ENCODE measurements around the gene AKAP12.

The AKAP12 gene

DNA sequence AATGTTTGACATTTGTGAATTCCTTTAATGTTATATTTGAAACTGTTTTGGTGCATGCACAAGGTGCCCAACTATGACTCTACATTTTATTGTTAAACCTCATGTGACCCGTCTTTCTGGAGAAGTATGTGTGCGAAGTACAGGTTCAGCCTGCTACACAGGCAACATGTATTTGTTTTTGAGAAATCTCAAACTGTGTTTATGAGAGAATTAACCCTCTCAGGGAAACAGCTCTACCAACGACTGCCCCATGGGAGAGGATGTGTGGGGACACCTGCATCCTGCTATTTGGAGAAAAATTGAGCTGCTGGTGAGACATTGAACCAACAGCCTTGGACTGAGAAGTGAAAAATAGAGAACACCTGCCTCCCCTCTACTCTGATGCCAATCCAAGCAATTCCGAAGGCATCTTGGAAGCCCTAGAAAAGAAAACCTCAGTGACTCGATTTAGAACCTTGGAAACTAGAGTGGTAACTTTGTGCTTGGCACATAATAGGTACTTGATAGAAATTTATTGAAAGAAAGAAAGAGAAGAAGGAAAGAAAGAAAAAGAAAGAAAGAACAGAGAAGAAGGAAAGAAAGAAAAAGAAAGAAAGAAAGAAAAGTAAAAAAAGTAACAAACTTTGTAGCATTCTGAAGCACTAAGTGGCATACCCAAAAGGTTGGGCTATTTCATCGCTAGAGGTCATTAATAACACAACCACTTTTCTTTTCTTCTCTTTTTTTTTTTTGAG, 2.9 kb upstream of the AKAP12 start:
- in situ Hi-C loops (cut with MboI; ENCODE audit: low sequenced_read_pairs) = no loop called here

DNA sequence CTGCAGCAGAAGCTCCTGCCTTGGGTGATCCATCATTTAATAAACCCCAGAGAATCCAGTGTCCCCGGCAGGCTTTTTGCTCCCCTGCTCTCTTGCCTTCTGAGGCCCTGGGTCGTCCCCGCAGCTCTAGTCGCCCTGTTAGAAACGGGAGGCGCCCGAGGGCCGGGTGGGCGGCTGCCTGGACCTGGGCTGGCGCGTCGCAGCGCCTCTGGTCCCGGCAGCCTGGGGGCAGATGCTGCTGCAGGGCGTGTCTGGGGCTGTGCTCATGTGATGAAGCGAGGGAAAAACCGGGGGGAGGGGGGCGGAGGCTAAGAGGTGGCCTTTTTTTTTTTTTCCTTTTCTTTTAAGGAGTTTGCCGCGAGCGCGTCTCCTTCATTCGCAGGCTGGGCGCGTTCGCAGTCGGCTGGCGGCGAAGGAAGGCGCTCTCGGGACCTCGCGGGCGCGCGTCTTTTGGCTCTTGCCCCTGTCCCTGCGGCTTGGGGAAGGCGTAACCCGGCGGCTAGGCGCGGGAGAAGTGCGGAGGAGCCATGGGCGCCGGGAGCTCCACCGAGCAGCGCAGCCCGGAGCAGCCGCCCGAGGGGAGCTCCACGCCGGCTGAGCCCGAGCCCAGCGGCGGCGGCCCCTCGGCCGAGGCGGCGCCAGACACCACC, 394 bp downstream of the AKAP12 start:
- in situ Hi-C loops (cut with MboI; ENCODE audit: low sequenced_read_pairs) = no loop called here

DNA sequence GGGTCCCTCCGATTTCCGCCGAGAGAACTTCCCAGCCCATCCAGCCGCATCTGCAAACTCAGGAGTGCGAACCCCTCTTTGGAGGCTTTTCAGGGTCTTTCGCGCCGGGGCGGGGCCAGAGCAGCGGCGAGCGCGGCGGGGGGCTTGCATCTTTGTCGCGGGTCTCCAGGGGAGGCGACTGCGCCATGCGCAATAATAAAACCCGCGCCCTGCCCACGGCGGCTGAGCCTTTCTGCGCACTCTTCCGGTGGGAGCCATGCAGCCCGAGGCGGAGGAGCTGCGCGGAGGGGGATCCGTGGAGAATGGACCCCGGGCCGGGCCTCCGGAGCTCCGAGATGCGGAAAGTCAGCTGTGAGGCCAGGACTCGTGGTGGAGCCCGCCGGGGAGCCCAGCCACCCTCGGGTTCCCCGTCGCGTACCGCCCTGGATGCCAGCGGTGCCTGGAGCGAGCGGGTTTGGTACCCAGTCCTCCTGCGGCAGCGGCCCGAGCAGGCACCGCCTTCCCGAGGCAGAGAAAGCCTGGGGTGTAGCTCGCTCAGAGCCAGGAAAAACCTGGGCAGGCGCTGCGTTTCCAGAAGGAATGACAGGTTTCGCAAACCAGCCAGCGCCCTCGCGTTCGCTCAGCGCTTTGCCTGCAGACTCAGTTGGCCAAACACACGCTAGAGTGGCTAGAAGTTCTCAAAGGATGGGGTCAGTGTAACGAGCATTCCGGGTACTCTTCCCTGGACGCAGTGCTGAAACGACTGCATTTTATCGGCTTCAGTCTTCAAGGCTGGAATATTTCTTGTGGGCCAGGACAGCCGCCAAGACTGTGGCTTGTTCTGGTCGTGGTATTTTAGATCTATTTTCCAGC, 1.2 kb downstream of the AKAP12 start:
- in situ Hi-C loops (cut with MboI; ENCODE audit: low sequenced_read_pairs) = no loop called here

DNA sequence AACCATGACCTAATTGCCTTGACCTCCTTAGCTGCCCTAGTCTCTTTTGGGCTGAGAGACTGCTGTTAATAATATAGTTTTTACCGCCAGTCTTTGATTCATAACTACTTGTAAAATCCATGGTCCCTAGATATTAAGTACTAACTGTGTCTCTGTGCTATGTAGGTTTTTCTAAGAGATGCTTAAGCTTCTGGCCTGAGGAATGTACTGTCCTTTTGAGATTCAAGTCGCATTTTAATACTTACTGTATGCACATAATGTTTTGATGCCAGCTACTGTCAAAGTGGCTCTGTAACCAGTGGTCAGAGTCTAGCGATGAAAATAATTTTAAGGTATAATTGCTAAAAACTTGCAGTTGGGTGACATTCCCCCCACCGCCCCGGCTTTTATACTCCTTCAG, 2.1 kb downstream of the AKAP12 start:
- in situ Hi-C loops (cut with MboI; ENCODE audit: low sequenced_read_pairs) = no loop called here

DNA sequence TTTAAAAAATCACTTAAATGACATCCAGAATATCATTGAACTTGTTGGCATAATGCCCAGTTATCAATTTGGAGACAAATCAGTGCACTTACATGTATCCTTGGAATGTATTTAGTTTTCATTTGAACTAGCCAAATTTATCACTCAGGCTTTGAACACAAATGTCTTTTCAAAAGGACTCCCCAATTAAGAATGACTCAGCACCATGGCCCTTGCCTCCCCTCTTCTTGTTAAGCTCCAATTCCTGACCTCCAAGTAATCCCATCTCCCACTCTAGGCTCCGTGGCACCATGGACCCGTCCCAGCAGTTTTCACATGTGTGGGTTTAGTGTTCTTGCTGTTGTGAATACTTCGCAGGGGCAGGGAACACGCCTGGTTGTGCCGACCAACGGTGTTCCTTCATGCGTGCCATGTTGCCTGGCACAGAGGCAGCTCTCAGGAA, 2.7 kb downstream of the AKAP12 start:
- in situ Hi-C loops (cut with MboI; ENCODE audit: low sequenced_read_pairs) = no loop called here

DNA sequence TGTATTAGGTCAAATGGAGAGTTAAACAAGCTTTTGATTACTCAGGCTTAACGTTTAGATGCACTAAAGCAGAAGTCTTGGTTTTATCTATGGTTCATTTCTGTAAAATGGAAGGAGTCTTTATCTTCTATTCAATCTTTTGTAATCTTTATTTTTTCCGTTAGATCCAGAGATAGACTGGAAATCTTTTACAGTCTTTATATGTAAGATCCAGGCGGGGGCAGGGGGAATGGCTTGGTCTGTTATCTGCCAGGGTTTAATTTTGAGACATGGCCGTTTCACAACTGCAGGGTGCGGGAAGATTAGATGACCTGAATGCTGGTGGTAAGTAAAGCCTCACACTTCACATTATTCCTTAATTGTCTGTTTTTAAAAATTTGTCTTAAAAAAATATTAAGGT, 3.7 kb downstream of the AKAP12 start:
- in situ Hi-C loops (cut with MboI; ENCODE audit: low sequenced_read_pairs) = no loop called here

DNA sequence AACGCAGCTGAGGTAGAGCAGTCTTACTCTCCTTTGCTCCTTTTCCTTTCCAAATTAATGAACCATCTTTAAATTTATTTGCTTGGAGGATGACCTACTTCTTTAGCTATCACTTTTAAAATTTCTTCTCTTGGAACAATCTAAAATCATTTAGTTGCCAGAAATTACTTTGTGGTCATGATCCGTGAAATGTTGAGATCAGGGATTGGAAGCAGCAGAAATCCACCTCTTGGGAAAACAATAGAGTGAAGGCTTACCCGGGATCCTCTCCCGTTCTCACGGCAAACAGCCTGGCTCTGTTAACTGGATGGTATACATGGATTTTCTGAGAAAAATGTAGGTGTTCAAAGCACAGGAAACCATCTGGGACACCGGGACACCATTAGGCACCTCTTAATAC, 7.7 kb downstream of the AKAP12 start:
- in situ Hi-C loops (cut with MboI; ENCODE audit: low sequenced_read_pairs) = no loop called here

DNA sequence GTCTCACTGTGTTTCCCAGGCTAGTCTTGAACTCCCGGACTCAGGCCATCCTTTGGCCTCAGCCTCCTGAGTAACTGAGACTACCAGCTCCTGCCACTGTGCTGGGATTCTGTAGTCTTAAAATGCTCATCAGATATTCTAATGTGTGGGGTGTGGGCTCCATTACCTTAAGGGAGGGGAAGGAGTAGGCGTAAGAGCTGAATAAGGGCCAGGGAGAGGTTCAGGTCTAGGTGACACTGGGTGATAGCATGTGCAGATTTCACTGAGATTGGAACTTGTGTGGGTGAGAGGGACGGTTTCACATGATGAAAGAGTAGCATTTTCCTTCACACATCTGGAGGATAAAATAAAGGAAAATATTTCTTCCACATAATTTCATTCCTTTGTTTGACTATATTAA, 8.5 kb downstream of the AKAP12 start:
- in situ Hi-C loops (cut with MboI; ENCODE audit: low sequenced_read_pairs) = no loop called here

DNA sequence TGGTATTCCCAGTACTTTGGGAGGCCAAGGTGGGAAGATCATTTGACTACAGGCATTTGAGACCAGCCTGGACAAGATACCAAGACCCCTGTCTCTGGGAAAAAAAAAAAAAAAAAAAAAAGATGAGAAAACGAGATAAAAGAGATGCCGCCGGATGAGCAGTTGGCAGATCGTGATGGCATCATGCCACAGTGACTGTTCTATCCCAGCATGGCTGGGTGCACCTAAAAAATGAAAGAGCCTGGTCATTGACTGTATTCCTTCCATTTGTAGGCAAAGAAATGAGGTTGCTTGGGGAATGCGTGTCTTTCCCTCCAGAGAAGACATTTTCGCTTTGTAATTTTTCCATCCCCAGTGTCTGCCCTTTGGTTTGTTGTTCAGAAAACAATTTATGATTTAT, 12.9 kb downstream of the AKAP12 start:
- in situ Hi-C loops (cut with MboI; ENCODE audit: low sequenced_read_pairs) = no loop called here

DNA sequence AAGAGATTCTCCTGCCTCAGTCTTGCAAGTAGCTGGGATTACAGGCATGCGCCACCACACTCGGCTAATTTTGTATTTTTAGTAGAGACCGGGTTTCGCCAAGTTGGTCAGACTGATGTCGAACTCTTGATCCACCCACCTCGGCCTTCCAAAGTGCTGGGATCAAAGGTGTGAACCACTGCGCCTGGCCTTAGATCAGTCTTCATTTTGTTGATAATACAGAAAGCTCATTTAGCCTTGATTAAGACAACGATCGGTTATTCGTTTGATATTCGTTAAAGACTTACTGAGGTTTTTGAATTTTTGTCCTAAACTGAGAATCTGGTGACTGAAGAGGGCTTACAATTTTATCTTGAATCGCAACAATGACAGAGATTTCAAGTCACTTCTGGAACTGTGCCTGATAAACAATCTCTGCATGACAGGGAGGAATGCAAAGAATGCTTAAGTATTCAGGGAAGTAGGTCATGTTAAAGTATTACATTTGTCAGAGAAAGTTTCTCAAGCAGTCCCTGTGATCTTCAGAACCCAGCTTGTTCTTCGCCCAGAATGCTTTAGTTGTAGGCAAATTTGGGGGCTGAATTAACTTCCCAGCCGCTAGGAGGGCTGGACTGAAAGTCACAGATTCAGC, 14.8 kb downstream of the AKAP12 start:
- in situ Hi-C loops (cut with MboI; ENCODE audit: low sequenced_read_pairs) = no loop called here

DNA sequence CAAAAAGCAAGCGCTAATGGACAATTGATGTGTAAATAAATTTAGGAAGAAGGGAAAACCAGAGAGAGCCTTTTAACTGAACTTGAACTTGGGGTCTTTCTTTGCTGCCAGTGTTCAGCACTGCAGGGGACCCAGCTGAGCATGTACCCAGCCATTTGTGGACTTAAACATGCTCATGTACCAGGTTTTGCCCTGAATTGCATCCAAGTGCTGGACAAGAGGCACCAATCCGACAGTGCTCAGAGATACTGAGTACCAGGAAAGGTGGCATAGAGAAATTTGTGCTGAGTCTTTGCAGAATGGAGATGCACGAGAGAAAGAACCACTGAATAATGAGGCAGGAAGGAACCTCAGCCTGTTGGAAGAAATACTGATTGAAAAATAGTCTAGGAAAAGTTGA, 16.0 kb downstream of the AKAP12 start:
- in situ Hi-C loops (cut with MboI; ENCODE audit: low sequenced_read_pairs) = no loop called here

DNA sequence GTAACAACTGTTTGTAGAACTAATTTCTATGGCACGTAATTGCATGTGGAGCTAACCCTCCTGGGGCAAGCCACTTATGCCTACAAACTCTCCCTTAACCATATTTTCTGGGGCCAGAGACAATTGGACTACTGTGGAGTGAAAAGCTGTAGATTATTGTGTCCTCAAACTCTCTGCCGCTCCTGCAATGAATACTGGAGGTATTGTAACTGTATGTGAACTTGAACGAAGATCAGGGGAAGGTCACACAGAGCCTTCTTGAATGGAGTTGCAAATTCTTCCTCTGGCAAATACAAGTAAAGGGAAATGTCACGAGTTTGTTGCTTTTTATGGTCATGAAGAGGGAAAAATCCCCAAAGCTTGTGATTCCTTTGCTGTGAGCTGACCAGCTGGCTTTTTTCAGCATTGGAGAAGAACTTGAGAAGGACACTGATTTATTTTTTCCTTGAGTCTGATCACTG, 18.2 kb downstream of the AKAP12 start:
- in situ Hi-C loops (cut with MboI; ENCODE audit: low sequenced_read_pairs) = no loop called here

DNA sequence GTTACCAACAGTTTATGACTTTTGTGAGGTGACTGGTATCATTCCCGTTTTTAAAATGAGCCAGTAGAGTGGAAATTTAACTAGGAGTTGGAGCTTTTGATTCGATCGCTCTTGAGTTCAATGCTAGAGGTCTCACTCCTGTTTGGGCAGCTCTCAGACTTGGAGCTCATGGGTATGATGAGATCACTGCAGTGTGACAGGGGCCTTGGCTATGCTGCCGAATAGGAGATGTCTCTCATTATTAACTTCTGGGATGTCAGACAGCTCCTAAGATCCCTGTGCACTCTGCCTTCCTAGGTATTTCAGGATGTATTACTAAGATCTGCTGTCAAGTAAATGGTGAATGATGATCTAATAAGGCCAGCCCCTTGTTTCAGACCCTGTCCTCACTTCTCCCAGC, 20.4 kb downstream of the AKAP12 start:
- in situ Hi-C loops (cut with MboI; ENCODE audit: low sequenced_read_pairs) = no loop called here

DNA sequence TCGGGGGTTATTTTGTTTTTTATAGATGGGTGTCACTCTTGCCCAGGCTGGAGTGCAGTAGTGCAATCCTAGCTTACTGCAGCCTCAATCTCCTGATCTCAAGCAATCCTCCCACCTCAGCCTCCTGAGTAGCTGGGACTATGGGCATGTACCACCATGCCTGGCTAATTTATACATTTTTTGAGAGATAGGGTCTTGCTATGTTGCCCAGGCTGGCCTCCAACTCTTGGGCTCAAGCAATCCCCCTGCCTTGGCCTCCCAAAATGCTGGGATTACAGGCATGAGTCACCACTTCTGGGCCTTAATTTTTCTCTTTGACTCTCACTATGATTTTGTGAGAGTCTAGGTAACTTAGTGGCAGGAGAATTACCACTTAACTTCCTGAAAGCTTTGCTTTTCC, 23.3 kb downstream of the AKAP12 start:
- in situ Hi-C loops (cut with MboI; ENCODE audit: low sequenced_read_pairs) = no loop called here

DNA sequence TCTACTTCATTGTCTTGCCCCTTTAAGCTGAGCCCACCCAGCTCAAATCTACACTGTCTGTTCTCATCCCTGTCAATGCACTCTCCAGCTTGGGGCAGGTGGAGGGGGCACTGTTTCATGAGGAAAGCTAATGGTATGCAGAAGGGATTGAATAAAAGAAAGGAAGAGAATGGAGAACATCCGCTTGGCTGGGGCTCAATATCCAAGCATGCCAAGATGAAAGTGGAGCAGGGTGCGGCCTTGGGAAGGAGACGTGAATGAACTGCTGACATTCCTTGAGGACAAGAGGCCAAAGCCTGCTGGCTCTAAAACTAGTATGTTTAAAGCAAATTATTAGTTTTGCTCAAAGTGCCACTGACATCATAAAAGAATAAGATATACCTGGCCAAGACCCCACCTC, 24.2 kb downstream of the AKAP12 start:
- in situ Hi-C loops (cut with MboI; ENCODE audit: low sequenced_read_pairs) = no loop called here

DNA sequence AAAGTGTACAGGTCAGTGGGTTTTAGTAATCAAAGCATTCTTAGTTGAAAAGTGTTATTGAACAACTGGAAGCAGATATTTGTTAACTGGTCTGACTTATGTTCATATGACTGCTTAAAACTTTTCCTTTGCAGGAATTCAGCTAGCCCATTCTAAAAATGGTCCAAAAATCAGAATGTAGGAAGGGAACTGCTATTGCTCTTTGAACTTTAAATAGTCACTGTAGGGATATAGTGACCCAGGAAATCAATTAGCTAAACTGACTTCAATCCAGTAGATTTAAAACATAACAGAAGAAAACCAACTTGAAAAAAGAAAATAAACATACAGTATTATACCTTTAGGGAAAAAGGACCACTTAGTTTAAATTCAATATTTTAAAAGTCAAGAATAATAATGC, 25.5 kb downstream of the AKAP12 start:
- in situ Hi-C loops (cut with MboI; ENCODE audit: low sequenced_read_pairs) = no loop called here

DNA sequence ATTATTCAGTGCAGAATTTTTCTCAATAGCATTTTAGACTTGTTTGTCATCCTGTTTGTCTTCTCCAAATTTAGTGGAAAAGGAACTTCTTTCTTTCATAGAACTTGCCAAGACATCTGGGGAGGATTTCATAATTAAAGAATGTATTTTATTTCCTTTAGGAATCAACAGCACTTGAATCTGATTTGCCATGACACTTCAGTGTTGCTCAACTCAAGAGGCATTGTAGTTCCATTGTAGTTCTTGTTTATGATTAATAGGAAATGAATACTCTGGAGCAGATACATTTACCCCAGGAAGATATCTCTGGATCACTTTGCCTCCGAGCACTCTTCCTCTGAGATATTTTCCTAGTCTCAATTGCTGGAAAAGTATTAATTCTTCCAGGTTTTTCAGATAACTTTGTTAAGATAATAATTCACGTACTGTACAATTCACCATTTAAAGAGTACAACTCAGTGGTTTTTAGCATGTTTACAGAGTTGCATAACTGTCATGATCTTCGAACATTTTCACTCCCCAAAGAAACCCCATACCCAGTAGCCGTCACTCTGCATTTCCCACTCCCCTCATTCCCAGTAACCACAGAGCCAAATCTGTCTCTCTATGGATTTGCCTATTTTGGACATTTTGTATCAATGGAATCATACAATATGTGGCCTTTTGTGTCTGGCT, 29.7 kb downstream of the AKAP12 start:
- in situ Hi-C loops (cut with MboI; ENCODE audit: low sequenced_read_pairs) = no loop called here

DNA sequence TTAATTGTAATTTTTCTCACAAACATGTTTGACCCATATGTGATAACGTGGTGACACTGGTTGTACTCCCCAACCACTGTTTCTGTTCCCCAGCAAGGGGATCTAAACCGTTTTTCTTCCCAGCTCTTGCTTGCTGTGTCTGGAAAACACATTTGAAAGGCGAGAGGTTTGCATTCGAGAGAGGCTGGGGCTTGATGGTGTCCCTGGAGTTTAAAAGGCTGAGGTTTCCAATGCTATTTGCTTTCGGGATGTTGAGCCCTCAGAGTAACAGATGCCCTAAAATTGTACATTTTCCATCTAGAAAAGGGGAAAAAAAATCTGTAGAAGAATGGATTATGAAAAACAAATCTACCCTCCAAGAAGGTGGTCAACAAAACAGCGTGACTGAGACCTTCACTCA, 35.4 kb downstream of the AKAP12 start:
- in situ Hi-C loops (cut with MboI; ENCODE audit: low sequenced_read_pairs) = no loop called here

DNA sequence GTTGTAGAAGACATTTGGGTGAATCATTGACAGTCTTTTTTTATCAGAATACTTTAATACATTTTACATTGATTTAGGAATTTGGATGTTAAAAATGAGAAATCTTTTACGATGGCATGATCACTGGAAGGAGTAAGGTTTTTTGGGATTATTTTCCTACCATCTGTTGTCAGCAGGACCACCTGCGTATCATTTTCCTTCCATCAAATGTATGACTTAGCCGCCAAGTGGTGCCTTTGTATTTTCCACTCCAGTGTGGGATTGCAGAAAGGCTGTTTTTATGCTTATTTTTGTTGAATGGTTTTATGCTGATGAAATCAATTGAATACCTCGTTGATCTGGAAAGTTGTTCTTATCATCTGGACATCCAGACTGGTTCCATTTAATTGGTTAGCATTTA, 35.8 kb downstream of the AKAP12 start:
- in situ Hi-C loops (cut with MboI; ENCODE audit: low sequenced_read_pairs) = no loop called here

DNA sequence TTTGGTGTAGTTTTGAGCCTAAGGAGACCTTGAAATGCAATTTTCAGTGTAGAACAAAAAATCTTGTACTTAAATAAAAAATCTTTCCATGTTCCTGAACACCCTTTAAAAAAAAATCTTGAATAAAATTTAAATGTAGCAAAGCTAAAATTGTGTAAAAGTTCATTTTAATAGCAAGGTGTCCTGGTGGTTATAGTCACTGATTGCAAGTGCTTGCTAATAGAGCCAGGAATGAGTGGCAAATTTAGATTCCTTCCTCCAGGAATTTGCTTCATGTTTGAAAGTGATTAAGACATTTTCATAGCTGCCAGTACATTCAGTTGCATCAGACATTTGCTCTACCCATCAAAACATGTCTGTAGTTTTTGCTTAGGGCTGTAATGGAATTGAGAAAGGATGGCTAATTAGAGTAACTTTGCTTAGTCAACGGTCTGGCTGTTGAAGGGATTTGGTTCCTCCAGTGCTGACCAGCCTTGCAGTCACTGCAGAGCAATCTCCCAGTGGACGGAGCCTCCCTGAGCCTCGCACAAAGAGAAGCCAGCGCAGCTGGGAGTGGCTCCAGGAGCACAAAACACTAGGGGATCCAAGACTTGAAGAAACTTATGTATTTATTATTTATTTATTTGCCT, 36.5 kb downstream of the AKAP12 start:
- in situ Hi-C loops (cut with MboI; ENCODE audit: low sequenced_read_pairs) = no loop called here
